ENCODE data around the gene KRTAP4-11.
"Not testable (repeated sequence)": the region's sequence is repeated elsewhere in the genome, so short reads cannot be mapped to it uniquely, and the experiment has no call there.

KRTAP4-11 gene

GRCh38 chr17:41123991-41124371 is 5.8 kb upstream of the KRTAP4-11 start, which contains the start of gene KRTAP4-12:
KRTAP4-12 (minus strand) TSS chr17:41124182; CDS start chr17:41124122, 60 bp downstream.
- not testable (repeated sequence) for DNase-seq (ENCODE audit: low read depth)

- DNase-seq (ENCODE audit: low read depth), result not testable (repeated sequence)
These were observed 5.3 kb upstream of the KRTAP4-11 start for GRCh38 chr17:41123292-41123990.

- no peak for DNase-seq (ENCODE audit: low read depth)
These were observed 3.6 kb upstream of the KRTAP4-11 start for GRCh38 chr17:41121742-41122141.

GRCh38 chr17:41119696-41120690 is 1.8 kb upstream of the KRTAP4-11 start:
- DNase-seq (ENCODE audit: low read depth), result not testable (repeated sequence)

GRCh38 chr17:41118721-41119120 is 548 bp upstream of the KRTAP4-11 start:
- DNase-seq (ENCODE audit: low read depth), result no peak

- DNase-seq (ENCODE audit: low read depth), result no peak
These were observed 1.9 kb downstream of the KRTAP4-11 start for GRCh38 chr17:41116297-41116696.

GRCh38 chr17:41111151-41111885 is 6.9 kb downstream of the KRTAP4-11 start:
- no peak for DNase-seq (ENCODE audit: low read depth)

- not testable (repeated sequence) for DNase-seq (ENCODE audit: low read depth)
These were observed 9.3 kb downstream of the KRTAP4-11 start for GRCh38 chr17:41108728-41109386.

GRCh38 chr17:41107941-41108450 is 10.2 kb downstream of the KRTAP4-11 start:
- DNase-seq (ENCODE audit: low read depth), result no peak

GRCh38 chr17:41105347-41105746 is 12.8 kb downstream of the KRTAP4-11 start, which contains the start of gene KRTAP4-9:
KRTAP4-9 (plus strand) TSS chr17:41105389; CDS start chr17:41105389, 0 bp downstream.
- not testable (repeated sequence) for DNase-seq (ENCODE audit: low read depth)

- DNase-seq (ENCODE audit: low read depth), result not testable (repeated sequence)
These were observed 13.7 kb downstream of the KRTAP4-11 start for GRCh38 chr17:41104386-41105038.

GRCh38 chr17:41103896-41104295 is 14.3 kb downstream of the KRTAP4-11 start:
- no peak for DNase-seq (ENCODE audit: low read depth)

- no peak for DNase-seq (ENCODE audit: low read depth)
These were observed 16.4 kb downstream of the KRTAP4-11 start, which contains the start of gene KRTAP4-16 for GRCh38 chr17:41101586-41102259. KRTAP4-16 (minus strand) TSS chr17:41102209; CDS start chr17:41102209, 0 bp downstream.

GRCh38 chr17:41099682-41100480 is 18.3 kb downstream of the KRTAP4-11 start:
- not testable (repeated sequence) for DNase-seq (ENCODE audit: low read depth)

GRCh38 chr17:41098481-41098880 is 19.7 kb downstream of the KRTAP4-11 start:
- DNase-seq (ENCODE audit: low read depth), result no peak

- no peak for DNase-seq (ENCODE audit: low read depth)
These were observed 20.1 kb downstream of the KRTAP4-11 start, which contains the start of gene KRTAP4-8 for GRCh38 chr17:41098042-41098441. KRTAP4-8 (minus strand) TSS chr17:41098142; CDS start chr17:41098084, 58 bp downstream.

- DNase-seq (ENCODE audit: low read depth), result no peak
These were observed 22.1 kb downstream of the KRTAP4-11 start for GRCh38 chr17:41096055-41096454.

GRCh38 chr17:41088760-41089352 is 29.3 kb downstream of the KRTAP4-11 start:
- not testable (repeated sequence) for DNase-seq (ENCODE audit: low read depth)
